ENCODE measurements around the gene KLHDC8B.
"Not testable (repeated sequence)": the region's sequence is repeated elsewhere in the genome, so short reads cannot be mapped to it uniquely, and the experiment has no call there.

The KLHDC8B gene

DNA sequence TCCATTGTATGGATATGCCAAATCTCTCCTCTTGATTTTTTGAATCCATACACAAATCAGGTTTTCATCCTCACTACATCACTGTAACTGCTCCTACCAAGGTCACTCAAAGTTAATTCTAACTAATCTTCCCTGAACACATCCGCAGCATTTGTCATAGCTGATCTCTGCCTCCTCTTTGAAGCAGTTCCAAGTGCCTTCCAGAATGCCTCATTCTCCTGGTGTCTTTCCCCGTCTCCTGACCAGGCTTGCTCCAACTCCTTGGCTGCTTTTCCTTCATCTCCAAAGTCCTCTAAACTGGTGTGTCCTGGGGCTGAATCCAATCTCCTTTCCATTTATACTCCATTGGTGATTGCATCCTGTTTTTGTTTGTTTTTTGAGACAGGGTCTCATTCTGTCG, 26.8 kb downstream of the KLHDC8B start:
- DNase-seq: no peak

DNA sequence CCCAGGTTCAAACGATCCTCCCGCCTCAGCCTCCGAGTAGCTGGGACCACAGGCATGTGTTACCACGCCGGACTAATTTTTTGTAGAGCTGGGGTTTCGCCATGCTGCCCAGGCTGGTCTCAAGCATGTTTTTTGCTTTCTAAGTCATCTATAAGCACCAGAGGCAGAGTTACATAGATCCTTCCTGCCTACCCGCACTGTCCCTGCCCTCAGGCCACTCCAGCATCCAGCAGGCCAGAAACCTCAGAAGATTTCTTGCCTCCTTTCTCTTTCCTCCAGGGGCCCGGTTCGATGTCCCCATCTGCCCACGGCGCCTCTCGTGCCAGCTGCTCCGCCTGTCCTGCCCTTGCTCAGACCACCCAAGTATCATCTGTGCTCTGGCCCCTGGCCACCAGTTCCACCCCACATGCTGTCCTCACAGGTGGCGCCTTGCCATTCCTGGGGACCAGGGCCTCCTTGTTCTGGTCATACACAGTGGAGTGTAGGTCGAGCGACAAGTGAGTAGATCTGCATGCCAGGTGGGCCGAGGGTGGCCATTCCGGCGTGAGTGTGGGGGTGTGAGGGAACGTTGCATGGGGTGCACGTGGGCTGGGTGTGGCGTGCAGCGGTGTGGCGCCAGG, 27.3 kb downstream of the KLHDC8B start:
- no peak for DNase-seq

DNA sequence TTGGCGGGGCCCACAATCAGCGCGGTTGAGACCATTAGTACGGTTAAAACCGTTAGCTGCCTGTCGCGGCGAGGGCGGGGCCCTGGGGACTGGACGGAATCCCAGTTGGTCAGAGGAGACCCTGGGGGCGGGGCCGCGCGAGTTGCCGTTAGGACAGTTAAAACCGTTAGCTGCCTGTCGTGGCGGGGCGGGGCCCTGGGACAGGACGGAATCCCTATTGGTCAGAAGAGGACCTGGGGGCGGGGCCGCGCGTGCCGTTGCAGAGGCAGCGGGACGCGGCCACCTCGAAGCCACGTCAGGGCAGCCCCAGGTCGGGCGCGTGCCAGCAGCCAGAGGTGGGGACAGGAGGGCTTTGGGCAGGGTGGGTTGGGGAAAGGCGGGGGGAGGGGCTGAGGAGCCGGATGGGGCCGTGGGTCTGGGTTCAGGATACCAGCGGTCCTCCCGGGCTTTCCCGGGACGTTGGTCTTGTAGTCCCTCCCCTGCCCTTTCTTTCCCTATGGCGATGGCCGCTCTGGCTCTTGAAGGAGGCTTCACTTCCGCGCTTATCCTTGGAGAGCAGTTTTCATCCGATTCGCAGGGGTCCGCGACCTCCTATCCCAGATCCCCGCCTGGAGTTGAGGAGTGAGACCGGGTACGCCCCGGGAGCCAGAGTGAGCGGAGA, 28.0 kb downstream of the KLHDC8B start:
- no peak for DNase-seq

DNA sequence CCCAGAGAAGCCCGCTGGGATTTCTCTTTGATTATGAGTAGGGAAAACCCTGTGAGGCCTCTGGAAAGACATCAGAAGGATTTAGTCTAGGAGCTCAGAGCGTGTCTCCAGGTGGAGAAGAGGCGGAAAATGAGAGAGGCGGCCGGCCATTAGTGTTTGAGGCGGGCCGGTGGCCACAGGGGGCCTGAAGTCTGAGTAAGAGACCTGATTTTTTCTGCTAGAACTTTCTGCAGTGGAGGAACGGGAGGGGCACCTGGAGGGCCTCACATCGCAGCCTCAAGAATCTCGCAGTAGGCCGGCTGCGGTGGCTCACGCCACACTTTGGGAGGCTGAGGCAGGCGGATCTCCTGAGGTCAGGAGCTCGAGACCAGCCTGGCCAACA, 28.5 kb downstream of the KLHDC8B start:
- DNase-seq: no peak

DNA sequence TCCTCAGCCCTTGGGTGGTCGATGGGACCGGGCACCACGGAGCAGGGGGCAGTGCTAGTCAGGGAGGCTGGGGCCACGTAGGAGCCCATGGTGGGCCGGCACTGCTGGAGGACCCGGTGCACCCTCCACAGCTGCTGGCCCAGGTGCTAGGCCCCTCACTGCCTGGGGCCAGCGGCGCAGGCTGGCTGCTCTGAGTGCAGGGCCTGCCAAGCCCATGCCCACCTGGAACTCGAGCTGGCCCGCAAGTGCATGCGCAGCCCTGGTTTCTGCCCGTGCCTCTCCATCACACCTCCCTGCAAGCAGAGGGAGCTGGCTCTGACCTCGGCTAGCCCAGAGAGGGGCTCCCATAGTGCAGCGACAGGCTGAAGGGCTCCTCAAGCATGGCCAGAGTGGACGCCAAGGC, 42.1 kb downstream of the KLHDC8B start:
- no peak for DNase-seq

DNA sequence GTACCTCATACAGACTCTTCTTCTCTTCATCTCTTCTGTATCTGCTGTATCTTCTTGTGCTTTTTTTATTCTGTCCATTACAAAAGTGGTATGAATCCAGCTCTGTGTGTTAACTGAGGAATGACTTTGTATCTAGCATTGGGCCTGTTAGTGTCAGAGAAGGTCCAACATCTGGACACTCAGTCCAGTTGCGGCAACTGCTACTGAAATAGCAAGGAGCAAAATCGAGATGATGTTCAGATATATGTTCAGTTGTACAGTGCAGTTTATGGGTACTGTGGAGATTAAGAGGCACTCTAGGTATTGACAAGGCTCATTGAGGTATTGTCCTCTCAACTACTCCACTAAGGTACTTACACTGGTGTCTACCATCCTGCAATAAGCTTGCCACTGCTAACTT, 42.6 kb downstream of the KLHDC8B start:
- DNase-seq: no peak

DNA sequence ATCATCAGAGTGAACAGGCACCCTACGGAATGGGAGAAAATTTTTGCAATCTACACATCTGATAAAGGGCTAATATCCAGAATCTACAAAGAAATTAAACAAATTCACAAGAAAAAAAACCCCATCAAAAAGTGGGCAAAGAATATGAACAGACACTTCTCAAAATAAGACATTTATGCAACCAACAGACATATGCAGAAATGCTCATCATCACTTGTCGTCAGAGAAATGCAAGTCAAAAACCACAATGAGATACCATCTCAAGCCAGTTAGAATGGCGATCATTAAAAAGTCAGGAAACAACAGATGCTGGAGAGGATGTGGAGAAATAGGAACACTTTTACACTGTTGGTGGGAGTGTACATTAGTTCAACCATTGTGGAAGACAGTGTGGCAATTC, 45.3 kb downstream of the KLHDC8B start:
- not testable (repeated sequence) for DNase-seq

DNA sequence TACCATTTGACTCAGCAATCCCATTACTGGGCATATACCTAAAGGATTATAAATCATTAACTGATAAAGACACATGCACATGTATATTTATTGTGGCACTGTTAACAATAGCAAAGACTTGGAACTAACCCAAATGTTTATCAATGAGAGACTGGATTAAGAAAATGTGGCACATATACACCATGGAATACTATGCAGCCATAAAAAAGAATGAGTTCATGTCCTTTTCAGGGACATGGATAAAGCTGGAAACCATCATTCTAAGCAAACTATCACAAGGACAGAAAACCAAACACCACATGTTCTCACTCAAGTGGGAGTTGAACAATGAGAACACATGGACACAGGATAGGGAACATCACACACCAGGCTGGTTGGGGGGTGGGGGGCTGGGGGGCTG, 45.7 kb downstream of the KLHDC8B start:
- DNase-seq: not testable (repeated sequence)

DNA sequence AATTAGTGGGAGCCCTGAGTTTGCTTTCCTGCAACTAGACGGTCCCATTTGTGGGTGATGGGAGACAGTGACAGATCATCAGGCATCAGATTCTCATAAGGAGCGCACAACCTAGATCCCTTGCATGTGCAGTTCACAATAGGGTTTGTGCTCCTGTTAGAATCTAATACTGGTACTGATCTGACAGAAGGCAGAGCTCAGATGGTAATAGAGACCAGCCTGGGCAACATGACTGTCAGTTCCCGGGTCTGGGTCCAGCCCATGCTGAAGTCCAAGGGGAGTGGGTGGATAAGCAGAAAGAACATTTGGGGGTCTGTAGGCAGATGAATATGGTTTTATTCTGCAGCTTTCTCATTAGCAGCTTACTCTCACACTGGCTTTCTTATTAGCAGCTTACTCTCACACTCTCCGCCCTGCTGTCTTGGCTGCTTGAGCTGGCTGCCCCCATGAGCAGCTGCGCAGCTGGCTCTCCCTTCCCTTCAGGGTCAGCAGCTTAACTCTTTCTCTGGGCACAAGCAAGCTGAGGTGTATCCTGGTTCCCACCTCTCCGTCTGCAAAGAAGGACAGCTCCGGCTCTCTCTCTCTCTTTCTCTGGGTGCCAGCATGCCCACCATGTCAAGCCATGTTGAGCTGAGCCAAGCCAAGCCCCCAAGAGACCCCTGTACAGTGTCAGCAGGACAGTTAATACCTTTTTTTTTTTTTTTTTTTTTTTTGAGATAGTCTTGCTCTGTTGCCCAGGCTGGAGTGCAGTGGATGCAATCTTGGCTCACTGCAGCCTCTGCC, 46.5 kb downstream of the KLHDC8B start:
- no peak for DNase-seq

DNA sequence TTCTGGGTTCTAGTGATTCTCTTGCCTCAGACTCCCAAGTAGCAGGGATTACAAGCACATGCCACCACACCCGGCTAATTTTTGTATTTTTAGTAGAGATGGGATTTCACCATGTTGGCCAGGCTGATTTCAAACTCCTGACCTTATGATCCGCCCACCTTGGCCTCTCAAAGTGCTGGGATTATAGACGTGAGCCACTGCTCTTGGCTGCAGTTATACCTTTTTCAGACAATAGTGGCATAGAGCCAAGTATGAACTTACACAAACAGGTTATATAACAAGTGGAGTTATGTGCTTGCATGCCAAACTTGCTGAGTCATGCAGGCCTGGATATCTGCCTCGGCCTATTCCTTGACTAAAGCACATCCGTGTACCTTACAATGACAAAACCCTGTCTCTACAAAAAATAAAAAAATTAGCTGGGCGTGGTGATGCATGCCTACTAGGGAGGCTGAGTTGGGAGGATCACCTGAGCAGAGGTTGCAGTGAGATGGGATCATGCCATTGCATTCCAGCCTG, 47.1 kb downstream of the KLHDC8B start:
- DNase-seq: not testable (repeated sequence)

DNA sequence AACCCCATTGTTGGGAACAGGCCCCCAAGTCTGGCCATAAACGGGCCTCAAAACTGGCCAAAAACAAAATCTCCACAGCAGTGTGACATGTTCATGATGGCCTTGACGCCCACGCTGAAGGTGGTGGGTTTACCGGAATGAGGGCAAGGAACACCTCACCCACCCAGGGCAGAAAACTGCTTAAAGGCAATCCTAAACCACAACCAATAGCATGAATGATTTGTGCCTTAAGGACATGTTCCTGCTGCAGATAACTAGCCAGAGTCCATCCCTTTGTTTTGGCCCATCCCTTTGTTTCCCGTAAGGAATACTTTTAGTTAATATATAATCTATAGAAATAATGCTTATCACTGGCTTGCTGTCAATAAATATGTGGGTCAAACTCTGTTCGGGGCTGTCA, 47.7 kb downstream of the KLHDC8B start:
- DNase-seq: no peak

DNA sequence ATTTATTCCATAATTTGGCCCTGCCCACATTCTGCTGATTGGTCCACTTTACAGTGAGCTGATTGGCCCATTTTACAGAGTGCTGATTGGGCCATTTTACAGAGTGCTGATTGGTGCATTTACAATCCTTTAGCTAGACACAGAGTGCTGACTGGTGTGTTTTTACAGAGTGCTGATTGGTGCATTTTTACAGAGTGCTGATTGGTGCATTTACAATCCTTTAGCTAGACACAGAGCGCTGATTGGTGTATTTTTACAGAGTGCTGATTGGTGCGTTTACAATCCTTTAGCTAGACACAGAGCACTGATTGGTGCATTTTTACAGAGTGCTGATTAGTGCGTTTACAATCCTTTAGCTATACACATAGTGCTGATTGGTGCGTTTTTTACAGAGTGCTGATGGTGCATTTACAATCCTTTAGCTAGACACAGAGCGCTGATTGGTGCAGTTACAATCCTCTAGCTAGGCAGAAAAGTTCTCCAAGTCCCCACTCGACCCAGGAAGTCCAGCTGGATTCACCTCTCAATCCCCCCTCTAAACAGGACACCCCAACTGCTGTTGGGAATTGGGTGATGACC, 49.7 kb downstream of the KLHDC8B start:
- not testable (repeated sequence) for DNase-seq

DNA sequence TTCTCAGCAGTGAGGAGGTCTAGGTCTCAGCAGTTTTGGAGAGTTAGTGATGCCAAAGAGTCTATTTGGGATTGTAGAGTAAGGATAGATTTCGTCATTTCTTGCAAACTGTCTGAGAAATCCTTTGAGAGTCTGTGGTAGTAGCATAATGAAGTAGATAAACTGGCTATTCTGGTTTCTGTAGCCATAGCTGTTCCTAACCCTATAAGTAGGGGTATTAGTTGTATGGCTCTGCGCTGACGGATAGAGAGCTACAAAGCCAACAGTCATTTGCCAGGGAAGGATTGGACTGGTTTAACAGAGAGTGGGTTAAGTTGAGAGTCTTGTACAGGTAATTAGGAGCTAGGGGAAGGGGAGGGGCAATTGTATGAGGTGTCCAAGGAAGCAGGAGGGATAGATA, 50.6 kb downstream of the KLHDC8B start:
- DNase-seq: no peak
